ENCODE data around the gene CRACDL.

DNA sequence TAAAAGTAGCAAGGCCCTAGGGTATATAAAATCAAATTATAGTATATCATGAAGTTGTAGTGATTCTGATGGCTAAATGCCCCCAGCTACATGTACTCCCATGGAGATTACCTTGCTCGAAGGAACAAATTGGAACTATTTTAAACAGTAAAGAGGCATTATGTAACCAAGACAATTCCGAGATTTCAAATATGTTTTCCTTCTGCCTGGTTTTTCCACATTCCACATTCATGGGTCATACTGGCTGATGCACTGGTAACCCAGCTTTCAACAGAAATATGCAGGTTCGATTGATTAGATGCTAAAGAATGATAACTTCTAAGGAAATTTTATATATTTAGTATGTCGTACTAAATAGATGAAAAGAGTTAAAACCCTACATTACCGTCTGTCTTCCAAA is 142.8 kb downstream of the CRACDL start:
- TF ChIP-seq CTCF (IDR thresholded peaks at IDR 0.05; ENCODE audit: insufficient read depth, low read length), result no peak
- no peak for TF ChIP-seq REST (IDR thresholded peaks at IDR 0.05; ENCODE audit: insufficient replicate concordance, low read depth)
